ENCODE data around the gene HIVEP1.

GRCh38 chr6:12182676-12183075 is 170.6 kb downstream of the HIVEP1 start:
- TF ChIP-seq ZNF37A (tag by site-specific recombination; IDR thresholded peaks at IDR 0.05) (no peak), YY1 (tag by site-specific recombination; IDR thresholded peaks at IDR 0.05) (no peak), ZNF639 (tag by site-specific recombination; IDR thresholded peaks at IDR 0.05) (no peak), ZNF670 (tag by site-specific recombination; IDR thresholded peaks at IDR 0.05; ENCODE audit: low read depth) (no peak), ZNF354C (tag by site-specific recombination; IDR thresholded peaks at IDR 0.05; ENCODE audit: borderline replicate concordance, low read depth) (no peak), REPIN1 (tag by site-specific recombination; IDR thresholded peaks at IDR 0.05; ENCODE audit: low read depth) (no peak), REST (tag by site-specific recombination; IDR thresholded peaks at IDR 0.05) (no peak), CTCF (tag by site-specific recombination; IDR thresholded peaks at IDR 0.05) (no peak), KLF16 (tag by site-specific recombination; IDR thresholded peaks at IDR 0.05) (no peak), SP2 (tag by site-specific recombination; IDR thresholded peaks at IDR 0.05) (no peak), ZNF501 (tag by site-specific recombination; IDR thresholded peaks at IDR 0.05) (no peak), ZNF280C (tag by site-specific recombination; IDR thresholded peaks at IDR 0.05) (no peak)

Measured in HEK293 (cell line).